ENCODE measurements around the gene PPP1R9B.
A peak's percentile ranks its signal among the peaks of the same experiment; 100 is the strongest.

- no peak for TF ChIP-seq RXRA (IDR thresholded peaks at IDR 0.05)
- peak; percentile 29 for TF ChIP-seq CTCF (IDR thresholded peaks at IDR 0.05; ENCODE audit: low read depth, low read length, missing input control)
- no peak for TF ChIP-seq HNF4G (IDR thresholded peaks at IDR 0.05)
- TF ChIP-seq, protein P1, sequence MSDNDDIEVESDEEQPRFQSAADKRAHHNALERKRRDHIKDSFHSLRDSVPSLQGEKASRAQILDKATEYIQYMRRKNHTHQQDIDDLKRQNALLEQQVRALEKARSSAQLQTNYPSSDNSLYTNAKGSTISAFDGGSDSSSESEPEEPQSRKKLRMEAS (IDR thresholded peaks at IDR 0.05), result no peak
- TF ChIP-seq YY1 (IDR thresholded peaks at IDR 0.05), result no peak
- TF ChIP-seq RAD21 (IDR thresholded peaks at IDR 0.05), result peak in 1 of 2 donors; percentile 67
- TF ChIP-seq EGR1 (IDR thresholded peaks at IDR 0.05; ENCODE audit: low read depth in 2 of 2), result peak in 1 of 2 donors; percentile 51
- TF ChIP-seq, protein P2, sequence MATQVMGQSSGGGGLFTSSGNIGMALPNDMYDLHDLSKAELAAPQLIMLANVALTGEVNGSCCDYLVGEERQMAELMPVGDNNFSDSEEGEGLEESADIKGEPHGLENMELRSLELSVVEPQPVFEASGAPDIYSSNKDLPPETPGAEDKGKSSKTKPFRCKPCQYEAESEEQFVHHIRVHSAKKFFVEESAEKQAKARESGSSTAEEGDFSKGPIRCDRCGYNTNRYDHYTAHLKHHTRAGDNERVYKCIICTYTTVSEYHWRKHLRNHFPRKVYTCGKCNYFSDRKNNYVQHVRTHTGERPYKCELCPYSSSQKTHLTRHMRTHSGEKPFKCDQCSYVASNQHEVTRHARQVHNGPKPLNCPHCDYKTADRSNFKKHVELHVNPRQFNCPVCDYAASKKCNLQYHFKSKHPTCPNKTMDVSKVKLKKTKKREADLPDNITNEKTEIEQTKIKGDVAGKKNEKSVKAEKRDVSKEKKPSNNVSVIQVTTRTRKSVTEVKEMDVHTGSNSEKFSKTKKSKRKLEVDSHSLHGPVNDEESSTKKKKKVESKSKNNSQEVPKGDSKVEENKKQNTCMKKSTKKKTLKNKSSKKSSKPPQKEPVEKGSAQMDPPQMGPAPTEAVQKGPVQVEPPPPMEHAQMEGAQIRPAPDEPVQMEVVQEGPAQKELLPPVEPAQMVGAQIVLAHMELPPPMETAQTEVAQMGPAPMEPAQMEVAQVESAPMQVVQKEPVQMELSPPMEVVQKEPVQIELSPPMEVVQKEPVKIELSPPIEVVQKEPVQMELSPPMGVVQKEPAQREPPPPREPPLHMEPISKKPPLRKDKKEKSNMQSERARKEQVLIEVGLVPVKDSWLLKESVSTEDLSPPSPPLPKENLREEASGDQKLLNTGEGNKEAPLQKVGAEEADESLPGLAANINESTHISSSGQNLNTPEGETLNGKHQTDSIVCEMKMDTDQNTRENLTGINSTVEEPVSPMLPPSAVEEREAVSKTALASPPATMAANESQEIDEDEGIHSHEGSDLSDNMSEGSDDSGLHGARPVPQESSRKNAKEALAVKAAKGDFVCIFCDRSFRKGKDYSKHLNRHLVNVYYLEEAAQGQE (IDR thresholded peaks at IDR 0.05), result no peak
These were observed 27.7 kb upstream of the PPP1R9B start for GRCh38 chr17:50177983-50178834.

All from liver (tissue), 3 donors.